Mucosa of rectum (tissue), 2 donors: ENCODE results near the gene DGCR6L.
"Not testable (repeated sequence)": the region's sequence is repeated elsewhere in the genome, so short reads cannot be mapped to it uniquely, and the experiment has no call there.

Experiments used
- H3K27ac ChIP-seq, 2 donors: one replicate each; pipeline ENCODE4 v1.7.0; 2013; ENCODE audit warnings: inconsistent platforms in 2 of 2, low read depth in 2 of 2, low read length in 2 of 2
- H3K27me3 ChIP-seq, 2 donors: one replicate each; pipeline ENCODE4 v1.7.0; 2013; ENCODE audit warnings: low read length in 2 of 2; ENCODE audit not compliant: control insufficient read depth in 2 of 2, insufficient read depth in 2 of 2
- H3K36me3 ChIP-seq, 2 donors: one replicate each; pipeline ENCODE4 v1.7.0; 2013; ENCODE audit warnings: low read length in 2 of 2; ENCODE audit not compliant: control insufficient read depth in 2 of 2, insufficient read depth in 2 of 2
- H3K4me1 ChIP-seq, 2 donors: one replicate each; pipeline ENCODE4 v1.7.0; 2013; ENCODE audit warnings: low read length in 2 of 2, mild to moderate bottlenecking in 1 of 2; ENCODE audit not compliant: control insufficient read depth in 2 of 2, insufficient read depth in 2 of 2
- H3K4me3 ChIP-seq, 2 donors: one replicate each; pipeline ENCODE4 v1.7.0; 2013; ENCODE audit warnings: low read length in 2 of 2
- H3K9ac ChIP-seq, 2 donors: one replicate each; pipeline ENCODE4 v1.7.0; 2013; ENCODE audit warnings: low read length in 2 of 2, low read depth in 1 of 2, mild to moderate bottlenecking in 1 of 2
- H3K9me3 ChIP-seq, 2 donors: one replicate each; pipeline ENCODE4 v1.7.0; 2013; ENCODE audit warnings: low read length in 2 of 2; ENCODE audit not compliant: control insufficient read depth in 2 of 2
- donor health status: healthy.
- donor health status: Normal muscosa, but diverticular disease.

Gene DGCR6L

DNA sequence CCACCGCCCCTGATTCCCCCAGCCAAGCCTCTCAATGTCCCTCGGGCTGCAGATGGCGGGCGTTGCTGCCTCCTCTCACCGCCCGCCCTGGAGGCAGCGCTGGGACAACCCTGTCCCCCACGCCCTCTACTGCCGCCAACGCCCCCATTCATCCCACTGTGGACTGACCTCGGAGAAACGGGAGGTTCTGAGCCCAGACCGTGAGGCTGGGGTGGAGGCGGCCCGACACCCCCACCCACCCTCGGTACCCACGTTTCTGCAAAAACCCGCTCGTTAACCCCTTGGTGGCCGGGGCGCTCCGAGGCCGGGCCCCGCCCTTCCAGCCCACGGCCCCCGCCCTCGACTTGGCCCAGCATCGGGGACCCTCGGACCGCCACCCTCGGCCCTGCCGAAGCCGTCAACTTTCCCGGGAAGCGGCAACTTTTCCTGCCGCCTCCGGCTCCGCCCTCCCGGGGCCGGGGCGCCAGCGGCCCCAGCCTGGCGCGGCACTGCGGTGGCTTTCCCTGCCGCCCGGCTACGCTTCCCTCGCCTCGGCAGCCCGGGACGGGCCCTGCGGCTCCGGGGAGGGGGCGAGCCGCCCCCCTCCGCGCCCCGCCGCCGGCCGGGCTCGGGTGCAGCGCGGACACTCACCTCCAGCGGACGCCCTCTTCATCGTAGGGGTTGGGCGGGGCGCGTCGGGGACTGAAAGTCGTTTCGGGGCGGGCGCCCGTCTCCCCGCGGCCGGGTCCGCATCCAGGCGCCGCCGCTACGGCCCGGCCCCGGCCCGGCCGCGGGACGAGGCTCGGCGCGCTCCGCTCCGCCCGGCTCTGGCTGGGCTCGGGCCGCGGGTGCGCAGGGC lies 52.2 kb downstream of the DGCR6L start:
- H3K27me3 ChIP-seq, result no peaks in the 10 kb centered on the region
- no peaks in the 10 kb centered on the region for H3K9me3 ChIP-seq
- no peaks in the 10 kb centered on the region for H3K36me3 ChIP-seq
- H3K27ac ChIP-seq, result no peak overlapping the region
- H3K9ac ChIP-seq, result peak overlapping the region in 1 of 2 donors; percentile 64
- H3K4me3 ChIP-seq, result peak overlapping the region; percentile 44 to 55
- peaks cover 3 to 5% of the 10 kb centered on the region in 2 donors for H3K4me1 ChIP-seq

DNA sequence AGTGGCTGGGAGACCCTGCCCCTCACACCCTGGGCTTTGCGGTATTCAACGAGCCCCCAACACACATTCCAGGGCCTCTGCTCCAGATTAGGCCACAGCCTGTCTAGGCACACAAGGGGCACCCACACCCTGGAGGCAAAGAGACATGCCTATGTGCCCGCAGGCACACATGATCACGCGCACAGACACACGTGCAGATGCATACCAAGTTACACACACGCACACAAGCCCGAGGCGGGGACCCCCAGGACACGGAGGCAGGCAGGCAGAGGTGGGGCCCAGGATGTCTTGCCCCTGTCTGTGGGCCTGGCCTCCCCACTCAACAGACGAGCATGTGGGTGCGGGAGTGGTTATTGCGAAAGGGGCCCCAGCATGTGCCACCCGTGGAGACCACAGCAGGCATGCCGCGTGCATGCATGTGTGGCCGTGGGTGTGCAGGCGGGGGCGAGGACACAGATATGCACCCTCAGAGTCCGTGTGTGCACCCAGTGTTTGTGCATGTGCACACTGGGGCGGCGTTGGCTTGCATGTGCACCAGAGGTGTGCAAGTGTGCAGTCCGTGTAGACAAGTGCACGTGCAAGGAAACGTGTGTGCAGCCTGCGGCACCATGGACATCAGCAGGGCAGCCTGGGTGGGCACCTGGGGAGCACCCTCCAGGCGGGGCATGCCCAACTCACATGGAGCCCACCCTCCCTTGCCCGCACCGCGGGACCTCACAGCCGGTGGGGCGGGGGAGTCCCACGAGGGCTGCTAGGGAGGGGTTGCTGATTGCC lies 53.0 kb downstream of the DGCR6L start:
- not testable (repeated sequence) for H3K4me3 ChIP-seq, H3K27ac ChIP-seq, H3K36me3 ChIP-seq, H3K9ac ChIP-seq, H3K27me3 ChIP-seq, H3K4me1 ChIP-seq, H3K9me3 ChIP-seq

DNA sequence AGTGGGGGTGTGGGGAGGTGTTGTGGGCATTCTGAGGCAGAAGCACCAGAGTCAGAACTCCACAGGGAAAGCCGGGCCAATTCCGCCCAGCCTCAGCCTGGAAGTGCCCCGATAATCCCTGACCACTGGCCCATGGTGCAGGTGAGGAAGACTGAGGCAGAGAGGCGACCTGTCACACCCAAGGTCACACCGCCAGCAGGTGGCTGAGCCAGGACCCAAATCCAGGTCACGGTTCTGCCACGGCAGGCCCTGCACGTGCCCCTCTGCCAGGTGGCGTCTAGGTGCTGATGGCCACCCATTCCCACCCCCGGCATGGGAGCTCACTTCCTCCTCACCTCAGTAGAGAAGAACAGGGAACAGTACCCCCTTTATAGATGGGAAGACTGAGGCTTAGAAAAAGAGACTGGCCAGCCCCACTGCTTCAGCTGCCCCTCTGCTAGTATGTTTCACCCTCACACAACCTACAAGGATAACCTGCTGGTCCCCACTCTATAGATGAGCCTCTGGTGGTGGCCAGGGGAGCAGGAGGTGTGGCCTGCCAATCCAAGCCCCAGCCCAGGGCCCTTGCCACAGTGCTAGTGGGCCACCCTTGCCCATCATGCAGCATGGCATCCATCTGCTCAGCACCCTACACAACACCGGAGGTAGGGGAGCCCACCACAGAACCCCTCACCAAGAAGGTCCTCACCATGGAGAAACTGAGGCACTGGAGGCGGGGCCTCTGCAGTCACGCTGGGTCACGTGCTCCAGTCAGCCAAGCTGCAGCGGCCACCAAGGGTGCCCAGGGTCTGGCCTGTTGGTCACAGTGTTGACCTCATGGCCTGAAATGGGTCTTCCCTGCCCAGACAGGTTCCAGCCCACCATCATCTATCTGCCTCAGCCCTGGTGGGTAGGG lies 53.8 kb downstream of the DGCR6L start:
- H3K36me3 ChIP-seq, H3K4me1 ChIP-seq, H3K9me3 ChIP-seq, H3K27me3 ChIP-seq, H3K27ac ChIP-seq, H3K9ac ChIP-seq, H3K4me3 ChIP-seq: not testable (repeated sequence)

DNA sequence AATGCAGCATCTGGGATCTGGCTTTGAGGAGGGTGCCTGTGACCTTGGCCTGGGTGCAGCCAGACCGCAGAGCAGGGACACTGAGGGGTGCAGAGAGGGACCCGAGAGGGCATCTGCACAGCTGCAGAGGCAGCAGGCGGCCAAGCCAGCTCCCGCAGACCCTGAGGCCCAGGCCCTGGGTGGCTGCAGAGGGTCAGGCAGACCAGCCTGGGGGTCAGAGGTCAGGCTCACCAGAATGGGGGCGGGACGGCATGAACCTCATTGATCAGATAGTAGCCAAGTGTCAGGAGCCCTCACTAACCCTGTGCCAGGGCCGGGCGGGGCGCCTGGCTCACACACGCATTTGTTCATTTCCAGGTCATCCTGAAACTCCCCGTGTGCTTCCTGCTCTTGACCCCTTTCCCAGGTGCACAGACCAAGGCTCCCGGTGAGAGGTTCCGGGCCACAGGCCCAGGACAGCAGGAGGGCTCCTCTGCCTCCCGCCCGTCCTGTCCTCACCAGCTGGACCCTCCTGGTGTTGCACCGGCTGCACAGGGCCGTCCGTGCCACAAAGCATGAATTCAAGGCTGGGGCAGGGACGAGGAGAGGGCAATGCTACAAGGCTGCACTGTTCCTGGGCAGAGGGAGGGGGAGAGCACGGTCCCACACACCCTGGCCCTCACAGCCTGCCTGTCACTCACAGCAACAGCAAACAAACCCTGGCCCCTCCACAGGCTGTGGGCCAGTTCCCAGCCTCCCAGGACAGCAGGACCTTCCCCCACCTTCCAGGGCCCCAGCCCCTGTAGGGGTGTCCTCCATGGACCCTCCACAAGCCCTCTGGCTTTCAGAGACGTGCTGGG lies 55.0 kb downstream of the DGCR6L start:
- H3K9ac ChIP-seq, result no peak overlapping the region
- H3K9me3 ChIP-seq, result no peaks in the 10 kb centered on the region

More for the DNA sequence above, 55.0 kb downstream of the DGCR6L start:
- no peaks in the 10 kb centered on the region for H3K36me3 ChIP-seq
- H3K27me3 ChIP-seq, result no peaks in the 10 kb centered on the region
- no peak overlapping the region for H3K4me3 ChIP-seq
- H3K27ac ChIP-seq, result no peak overlapping the region
- H3K4me1 ChIP-seq, result peaks cover 3 to 5% of the 10 kb centered on the region in 2 donors
